Tibial nerve (tissue), 4 donors: ENCODE results near the gene GNG14.

Experiments
- CTCF ChIP-seq, 5 experiments: fragments of 200-600 bp in 3 of 5; fragments of 450-650 bp in 2 of 5; sonication (generic) in 3 of 5; IDR thresholded peaks; one replicate each; pipeline ENCODE4 v1.5.1; 2016 to 2019; ENCODE audit warnings: antibody characterized with exemption in 5 of 5, mild to moderate bottlenecking in 3 of 5, moderate library complexity in 2 of 5
- EP300 ChIP-seq, 2 donors: sonication (generic); formaldehyde crosslinking; IDR thresholded peaks; one replicate each; pipeline ENCODE4 v1.6.1; 2017; ENCODE audit warnings: antibody characterized with exemption in 2 of 2, mild to moderate bottlenecking in 1 of 2
- POLR2A ChIP-seq, 2 donors: fragments of 450-650 bp; IDR thresholded peaks; one replicate each; pipeline ENCODE4 v1.6.1; 2017; ENCODE audit warnings: antibody characterized with exemption in 2 of 2, mild to moderate bottlenecking in 2 of 2, moderate library complexity in 2 of 2

- TF ChIP-seq POLR2A (IDR thresholded peaks at IDR 0.05) (no peak), EP300 (IDR thresholded peaks at IDR 0.05) (no peak), CTCF (IDR thresholded peaks at IDR 0.05) (no peak)
Observed at GRCh38 chr19:12680034-12680433, 7.8 kb upstream of the GNG14 start.
